GM19023 (cell line): Measurements from ENCODE around the gene ENOX1.

Experiments used
- ATAC-seq: cut with Tn5 transposase; IDR thresholded peaks from one replicate; pipeline ENCODE4 v1.9.1; 2021; ENCODE audit warnings: mild to moderate bottlenecking, moderate library complexity; ENCODE audit not compliant: unreplicated experiment

The ENOX1 gene

DNA sequence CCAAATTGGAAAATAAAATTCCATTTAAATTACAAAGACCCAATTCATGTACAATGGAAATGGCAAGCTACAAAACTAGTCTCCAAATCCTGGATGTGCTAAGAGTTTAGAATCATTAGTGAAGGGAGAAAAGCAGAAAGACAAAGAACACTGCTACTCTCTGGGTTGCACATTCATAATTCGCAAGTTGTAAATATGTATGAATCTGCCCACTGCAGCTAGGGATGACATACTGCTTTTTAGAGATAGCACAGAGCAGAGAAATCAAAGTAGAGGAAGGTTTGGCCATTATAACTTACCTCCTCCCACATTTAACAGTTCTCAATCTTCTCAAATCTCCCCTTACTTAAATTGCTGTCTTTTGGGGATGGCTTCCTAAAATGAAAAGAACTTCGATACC lies 231.1 kb downstream of the ENOX1 start:
- ATAC-seq: no peak

DNA sequence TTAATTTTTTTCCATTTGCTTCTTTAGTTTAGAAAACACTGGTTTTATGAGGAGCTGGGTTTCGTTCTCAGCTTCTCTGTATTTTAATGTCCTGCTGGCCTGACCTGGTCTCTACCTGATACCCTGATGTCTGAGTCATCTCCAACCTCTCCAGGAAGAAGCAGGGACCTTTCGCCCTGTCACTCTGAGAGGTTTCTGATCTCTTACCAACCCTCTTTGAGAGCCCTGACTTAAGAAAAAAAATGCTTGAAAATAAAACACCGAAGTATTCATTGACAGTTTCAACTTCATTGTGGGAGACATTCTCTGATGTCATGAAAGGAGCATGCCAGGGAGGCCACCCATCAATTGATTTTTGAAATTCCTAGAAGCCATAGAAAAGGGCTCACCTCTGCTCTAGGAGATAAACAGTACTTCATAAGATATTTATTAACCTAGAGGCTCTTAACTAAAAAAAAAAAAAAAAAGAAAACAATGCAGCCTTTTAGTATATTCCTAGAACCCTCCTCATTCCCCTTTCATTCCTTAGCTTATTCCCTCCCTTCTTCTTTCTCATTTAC lies 234.8 kb downstream of the ENOX1 start:
- no peak for ATAC-seq

DNA sequence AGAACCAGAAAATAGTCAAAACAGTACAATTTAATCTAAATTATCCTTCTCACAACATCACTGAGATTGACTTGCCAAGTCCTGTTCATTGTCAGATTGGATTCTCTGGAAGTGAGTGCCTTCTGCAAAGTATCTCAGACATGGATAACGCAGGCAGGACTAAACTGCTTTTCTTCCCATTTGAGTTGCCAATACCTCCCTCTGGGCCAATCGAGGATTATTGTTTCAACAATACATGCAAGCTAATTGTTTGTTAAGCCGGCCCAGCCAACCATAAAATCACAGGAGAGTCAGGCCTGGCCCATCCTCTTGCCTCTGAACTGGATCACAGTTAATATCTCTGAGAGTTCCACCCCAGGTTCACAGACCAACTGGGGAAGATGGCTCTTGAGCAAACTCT lies 240.0 kb downstream of the ENOX1 start:
- ATAC-seq: no peak

DNA sequence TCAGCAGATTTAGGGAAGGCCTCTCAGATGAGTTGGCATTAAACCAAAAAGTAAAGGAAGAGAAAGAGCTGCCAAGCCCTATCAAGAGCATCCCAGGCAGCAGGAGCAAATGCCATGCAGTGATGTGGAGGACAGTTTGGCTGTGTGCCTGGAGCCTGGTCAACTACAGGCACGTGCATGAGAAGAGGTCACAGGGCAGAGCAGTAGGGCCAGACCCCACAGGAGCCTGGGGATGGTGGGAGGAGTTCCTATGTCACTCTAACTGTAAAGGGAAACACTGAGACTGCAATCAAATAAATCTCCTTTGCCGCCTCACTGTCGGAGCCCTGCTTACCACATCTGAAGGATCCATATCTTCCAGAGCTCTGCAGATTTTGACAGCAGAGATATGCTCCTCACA lies 240.5 kb downstream of the ENOX1 start:
- ATAC-seq: no peak

DNA sequence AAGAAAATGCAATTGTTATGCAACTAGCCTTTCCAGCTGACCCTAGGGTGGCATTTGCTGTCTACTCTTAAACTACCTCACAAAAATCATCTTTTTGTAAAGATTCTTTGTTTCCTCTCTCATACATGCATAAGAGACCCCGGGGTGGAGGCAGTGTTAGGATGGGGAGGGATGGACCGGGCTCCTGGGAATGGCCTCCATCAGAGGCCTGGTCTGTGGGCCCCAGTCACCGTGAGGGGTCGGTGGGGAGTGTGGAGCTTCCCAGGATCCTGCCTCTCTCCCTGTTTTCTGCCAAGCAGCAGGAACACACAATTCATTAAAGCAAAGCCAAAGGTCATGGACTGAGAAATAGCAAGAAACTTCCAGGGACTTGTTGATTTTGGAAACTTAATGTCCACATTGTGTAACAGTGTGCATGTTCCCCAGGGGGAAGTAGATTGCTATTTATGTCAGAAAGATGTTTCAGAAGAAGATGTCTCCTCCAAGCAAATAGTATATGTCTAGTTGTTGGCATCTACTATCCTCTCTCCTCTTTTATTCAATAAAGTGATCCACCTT lies 241.4 kb downstream of the ENOX1 start:
- ATAC-seq: no peak

DNA sequence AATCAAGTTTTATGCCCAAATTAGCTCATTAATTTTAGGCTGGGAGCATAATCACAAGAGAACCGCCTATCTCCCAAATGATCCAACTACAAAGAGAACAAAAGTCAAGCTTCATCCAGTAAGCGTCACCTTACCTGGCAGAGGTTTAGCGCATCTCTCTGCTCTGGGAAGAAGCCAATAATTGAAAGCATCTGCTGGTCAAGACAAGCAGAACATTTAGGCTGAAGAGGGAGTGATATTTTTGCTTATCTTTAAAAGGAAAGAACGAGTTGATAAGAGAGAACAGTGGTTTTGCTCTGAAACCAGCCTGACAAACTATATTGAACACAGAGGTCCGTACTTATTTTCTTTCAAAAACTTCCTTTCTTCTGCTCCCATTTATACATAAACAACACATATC lies 242.1 kb downstream of the ENOX1 start:
- ATAC-seq: no peak

DNA sequence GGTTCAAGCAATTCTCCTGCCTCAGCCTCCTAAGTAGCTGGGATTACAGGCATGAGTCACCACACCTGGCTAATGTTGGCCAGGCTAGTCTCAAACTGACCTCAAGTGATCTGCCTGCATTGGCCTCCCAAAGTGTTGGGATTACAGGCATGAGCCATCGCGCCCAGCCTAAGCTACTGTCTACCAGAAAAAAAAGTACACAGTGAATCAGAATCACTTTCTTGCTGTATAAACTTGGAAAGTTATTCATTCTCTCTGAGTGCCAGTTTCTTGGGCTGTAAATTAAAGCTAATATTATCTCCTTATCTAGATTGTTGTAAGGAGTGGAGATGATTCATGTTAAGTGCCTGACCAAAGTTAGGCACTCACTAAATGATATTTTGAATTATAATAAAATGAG lies 242.8 kb downstream of the ENOX1 start:
- ATAC-seq: no peak

DNA sequence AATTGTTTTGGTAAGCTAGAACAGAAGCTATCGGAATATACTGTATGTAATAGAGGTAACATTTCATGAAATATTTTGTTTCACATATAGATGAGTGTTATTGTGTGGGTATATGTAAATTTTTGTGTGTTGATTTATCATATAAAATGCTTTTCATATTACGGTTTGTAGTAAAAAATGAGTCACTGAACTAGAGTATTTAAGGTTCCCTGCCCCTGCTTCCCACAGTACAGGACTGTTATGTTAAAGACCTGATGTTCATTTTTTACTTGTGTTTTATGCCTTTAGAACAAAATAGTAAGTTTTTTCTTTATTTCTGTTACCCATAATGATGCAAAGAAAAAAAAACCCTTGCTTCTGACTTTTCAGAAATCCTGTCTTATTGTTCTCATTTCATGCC lies 243.4 kb downstream of the ENOX1 start:
- no peak for ATAC-seq

DNA sequence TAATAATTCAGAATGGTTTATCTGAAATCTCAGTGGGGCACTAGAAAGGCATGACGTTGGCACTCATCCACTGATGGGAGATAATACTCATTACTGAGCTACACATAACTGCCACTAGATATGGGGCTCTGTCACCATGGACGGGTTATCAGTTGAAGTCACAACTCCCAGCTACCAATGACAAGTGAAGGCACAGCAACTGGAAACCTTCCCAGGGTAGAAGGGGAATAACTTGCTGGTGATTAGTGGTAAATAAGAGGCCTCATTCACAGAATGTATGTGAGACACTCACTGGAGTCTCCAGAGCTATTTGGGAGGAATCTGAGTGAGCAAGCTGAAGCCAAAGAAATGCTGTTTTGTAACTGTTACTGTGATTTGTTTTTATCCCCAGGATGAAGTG lies 249.6 kb downstream of the ENOX1 start:
- no peak for ATAC-seq

DNA sequence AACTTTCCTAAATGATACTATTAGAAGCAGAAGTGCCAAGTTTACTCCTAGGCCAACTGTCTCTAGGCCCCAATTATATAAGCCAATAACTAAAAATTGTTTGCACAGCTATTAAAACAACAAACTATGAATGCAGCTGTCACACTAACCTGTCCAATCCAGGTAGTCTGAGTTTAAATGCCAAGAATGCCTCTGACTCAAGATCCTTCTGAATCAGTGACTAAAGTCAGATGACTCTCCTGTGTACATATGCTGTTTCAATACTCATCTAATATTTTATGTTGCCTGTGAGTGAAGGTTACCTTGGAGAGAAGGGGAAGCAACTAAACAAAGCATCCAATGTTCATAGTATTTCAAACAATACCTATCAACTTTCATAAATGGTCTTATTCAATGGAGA lies 257.0 kb downstream of the ENOX1 start:
- ATAC-seq: no peak

DNA sequence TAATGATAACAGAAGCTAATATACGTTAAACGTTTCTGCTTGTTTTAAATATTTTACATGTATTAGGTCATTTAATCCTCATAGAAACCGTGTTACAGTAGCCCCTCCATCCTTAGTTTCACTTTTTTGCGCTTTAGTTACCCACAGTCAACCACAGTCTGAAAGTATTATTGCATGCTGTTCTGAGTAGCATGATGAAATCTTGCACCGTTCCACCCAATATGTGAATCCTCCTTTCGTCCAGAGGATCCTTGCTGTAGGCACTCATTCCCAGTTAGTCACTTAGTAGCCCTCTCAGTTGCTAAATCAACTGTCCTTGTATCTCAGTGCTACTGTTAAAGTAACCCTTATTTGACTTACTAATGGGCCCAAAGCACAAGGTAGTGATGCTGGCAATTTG lies 257.8 kb downstream of the ENOX1 start:
- ATAC-seq: no peak

DNA sequence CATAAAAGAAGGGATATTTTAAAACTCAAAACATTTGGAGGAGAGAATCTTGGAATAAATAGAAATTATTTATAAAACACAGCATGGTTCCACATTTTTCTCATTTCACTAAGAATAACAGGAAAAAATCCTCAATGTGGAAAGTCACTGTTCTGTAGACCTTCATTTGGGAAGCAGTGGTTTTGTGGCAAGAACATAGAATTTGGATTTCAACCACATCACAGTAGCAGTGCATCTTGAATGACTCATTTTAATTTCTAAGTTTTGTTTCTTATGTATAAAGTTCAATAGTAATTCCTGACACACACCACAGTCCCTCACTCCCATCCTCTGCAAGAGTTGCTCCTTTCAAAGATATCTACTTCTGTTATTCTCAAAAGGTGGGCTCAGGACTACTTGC lies 264.0 kb downstream of the ENOX1 start:
- ATAC-seq: no peak

DNA sequence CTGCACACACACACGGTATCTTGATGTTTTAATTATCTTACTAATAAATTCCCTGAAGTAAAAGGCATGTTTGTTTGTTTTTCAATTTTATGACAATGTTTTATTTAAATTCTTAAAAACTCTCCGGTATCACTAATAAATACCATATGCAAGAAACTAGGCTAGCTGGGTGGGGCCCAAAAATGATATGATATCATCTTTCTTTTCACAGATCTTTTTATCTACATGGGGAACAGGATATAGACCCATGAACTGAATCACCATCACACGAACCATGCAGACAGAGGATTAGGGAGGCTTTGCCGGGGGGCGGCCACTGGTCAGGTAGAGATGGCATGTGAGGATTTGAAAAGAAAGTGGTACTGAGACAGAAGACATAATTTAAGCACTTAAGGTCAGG lies 266.4 kb downstream of the ENOX1 start:
- no peak for ATAC-seq

DNA sequence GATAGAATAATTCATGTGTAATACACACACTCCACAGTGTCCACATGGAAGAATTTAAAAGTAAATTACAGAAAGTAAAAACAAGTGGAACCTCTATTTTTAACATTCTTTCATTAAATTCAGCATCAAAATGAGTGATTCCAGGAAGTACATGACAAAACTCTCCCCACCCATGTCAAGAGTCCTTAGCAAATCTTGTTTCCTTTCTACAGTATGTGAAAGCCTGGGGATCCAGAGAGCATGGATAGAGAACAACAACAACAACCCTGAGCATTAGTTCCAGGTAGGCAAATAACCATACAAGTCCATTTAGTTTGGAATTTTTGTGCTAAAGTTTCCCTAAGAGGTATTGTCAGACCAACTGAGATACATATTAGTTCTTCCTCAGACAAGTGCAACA lies 267.9 kb downstream of the ENOX1 start:
- no peak for ATAC-seq

DNA sequence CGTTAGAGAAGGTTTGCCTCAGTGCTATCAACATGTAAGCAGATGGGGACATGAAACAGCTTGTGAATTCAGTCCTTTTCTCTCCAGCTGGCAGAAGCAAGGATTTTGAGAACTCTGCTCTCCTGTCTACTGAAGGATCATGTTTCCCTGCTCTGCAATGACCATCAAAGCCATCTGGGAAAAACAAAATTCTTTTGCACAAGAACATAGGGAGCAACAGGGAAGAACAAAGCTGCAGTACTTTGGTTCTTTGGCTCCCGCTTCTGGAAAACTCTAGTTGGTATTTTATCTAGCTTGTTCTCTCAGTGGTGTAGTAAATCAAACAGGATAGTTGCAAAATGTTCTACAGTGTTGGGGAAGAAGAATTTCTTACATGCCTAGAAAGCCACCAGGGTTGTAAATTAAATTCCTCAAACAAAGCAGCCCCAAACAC lies 270.4 kb downstream of the ENOX1 start:
- ATAC-seq: no peak

DNA sequence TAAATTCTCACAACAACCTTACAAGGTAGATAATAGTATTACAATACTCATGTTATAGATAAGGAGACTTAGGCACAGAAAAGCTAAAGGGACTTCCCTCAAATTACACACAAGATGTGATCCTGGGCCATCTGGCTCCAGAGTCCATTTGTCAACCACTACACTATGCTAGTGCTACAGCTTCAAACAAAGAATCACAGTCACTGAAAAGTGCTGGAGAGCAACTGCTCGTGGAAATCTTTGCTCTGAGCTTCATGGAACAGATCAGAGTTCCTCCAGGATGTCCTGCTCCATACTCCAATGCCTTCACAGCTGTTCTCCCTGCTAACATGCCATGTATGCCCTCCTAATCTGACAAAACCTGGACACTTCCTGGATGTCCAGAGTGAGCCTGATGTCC lies 271.2 kb downstream of the ENOX1 start:
- no peak for ATAC-seq

DNA sequence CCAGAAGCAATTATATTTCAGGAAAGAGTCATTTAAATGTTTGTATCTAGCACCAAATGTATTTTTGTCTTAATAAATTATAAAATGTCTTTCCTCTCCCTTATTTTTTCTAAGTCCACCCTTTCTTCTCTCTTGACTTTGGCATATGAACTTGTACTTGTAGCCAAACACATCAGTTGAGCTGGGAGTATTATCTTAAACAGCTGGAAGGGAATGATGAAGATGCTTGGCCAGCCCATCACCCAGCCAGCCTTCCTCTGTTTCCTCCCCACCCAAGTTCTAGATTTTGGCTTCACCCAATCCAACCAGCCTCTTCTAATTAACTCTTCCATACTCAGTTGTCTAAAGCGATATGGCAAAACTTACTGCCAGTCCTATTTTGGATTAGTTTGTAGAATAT lies 272.5 kb downstream of the ENOX1 start:
- no peak for ATAC-seq

DNA sequence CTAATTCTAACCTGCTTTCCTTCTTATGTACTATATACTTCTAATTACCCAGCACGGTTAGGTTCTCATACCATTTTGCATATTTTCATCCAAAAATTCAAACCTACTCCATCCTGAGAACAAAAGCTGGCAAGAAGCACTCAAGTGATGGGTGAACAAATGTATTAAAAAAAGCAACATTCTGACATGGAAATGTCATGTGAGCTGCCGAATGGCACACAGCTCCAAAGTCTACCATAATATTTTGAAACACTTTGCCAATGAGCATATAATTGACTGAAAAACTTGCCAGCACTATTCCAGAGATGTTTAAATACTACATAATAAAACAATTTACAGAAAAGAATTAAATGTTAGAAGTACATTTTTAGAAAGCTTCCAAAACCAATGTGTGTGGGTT lies 274.6 kb downstream of the ENOX1 start:
- ATAC-seq: no peak

DNA sequence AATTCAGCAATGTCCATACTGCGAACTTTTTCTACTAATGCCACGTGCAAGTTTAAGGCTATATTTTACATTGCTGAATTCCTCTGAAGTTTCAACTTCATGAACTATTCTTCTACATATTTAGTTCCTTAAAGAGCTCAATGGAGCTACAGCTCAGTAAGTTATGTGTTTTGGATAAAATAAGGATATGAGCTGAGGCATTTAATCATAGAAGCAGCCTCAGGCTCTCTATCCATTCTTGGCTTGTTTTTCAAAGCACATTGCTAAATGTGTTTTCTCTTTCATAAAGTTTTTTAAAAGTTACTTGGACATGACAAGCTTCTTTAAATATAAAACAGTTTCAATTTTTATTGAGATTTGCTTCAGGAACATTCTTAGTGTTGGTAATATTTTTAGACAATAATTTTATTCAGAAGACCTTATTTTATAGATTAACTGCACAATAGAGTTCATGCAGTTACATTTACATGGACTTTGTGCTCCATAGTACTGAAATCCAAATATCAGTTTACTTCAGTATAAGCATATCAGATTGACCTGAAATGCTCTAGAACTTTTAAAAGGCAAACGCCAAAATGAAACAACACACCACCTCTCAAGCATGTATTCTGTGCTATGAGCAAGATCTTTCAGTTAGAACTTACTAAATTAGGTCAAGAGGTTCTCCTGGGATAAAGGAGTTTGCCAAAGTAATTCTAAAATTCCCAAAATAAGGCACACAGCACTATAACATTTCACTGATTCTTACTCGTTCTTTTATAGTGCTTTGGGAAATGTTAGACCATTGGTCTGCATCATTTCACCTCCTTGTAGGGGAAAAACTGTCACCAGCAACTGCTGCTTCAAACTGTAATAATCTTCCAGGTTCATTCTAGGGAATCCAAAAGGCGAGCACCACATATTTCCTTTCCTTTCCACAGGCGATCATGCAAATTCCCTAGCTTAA lies 275.5 kb downstream of the ENOX1 start:
- ATAC-seq: no peak

DNA sequence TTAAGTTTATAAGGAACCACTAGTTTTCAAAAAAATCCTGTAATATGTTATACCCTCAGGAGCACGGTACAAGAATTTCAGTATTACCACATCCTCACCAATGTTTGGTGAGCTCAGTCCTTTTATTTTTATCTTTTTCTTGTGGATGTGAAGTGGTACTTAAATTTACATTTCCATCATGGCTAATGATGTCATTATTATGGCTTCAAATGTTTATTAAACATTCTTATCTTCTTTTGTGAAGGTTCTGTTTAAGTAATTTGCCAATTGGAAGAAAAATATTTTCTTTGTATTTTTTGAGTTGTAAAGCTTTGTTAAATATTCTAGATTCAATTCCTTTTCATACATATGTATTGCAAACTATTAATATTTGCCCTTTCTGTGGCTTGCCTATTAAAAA lies 291.0 kb downstream of the ENOX1 start:
- no peak for ATAC-seq

DNA sequence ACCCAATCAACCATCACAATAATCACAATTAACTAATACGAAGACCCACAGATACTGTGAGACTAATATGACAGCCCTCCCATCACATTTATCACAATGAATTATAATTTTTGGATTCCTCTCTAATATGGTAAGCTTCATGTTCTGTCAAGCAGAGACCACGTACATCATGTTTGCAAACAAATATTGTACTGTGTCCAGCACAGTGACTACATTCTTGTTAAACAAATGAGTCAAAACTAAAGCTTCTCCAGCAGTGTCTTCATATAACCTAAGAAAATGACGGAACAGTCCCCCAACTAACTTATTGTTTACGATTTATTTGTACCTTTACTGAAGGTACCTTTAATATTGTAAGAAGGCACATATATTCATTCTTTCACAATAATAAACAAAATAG lies 292.6 kb downstream of the ENOX1 start:
- ATAC-seq: no peak

DNA sequence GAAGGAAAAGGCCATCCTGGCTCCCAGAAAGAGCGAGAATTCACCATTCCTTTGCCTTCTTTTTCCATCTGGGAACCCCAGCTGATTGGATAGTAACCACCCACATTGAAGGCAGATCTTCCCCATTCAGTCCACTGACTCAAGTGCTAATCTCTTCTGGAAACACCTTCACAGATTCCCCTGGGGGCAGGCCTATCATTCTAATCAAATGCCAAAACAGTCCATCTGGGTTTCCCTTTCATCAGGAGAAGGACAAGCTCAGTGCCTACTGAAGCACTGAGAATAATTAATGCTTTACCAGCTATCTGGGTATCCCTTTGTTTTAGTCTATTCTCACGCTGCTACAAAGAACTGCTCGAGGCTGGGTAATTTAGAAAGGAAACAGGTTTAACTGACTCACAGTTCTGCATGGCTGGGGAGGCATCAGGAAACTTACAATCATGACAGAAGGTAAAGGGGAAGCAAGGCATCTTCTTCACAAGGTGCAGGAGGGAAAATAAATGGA lies 293.2 kb downstream of the ENOX1 start:
- no peak for ATAC-seq
